Thyroid gland (tissue), 4 donors: ENCODE measurements around the gene GCSAML. TPM values are rescaled to one million over a fixed set of nuclear protein-coding genes. Genes with fewer than 3 reads are reported as not detected.

ENCODE experiments used
- DNase-seq, 2 donors: peaks; one replicate each; pipeline ENCODE4 v3.0.0-alpha.2; 2019
- H3K27ac ChIP-seq, 3 donors: fragments of 200-600 bp; sonication (generic); 1 replicate in 2 of 3; 2 replicates in 1 of 3; pipeline ENCODE4 v1.5.1; 2016 to 2019; ENCODE audit warnings: mild to moderate bottlenecking in 1 of 3, moderate library complexity in 1 of 3
- H3K27me3 ChIP-seq: fragments of 200-600 bp; sonication (generic); one replicate; pipeline ENCODE4 v1.5.1; 2019
- H3K36me3 ChIP-seq, 2 donors: fragments of 200-600 bp; sonication (generic); one replicate each; pipeline ENCODE4 v1.5.1; 2016 to 2019
- H3K4me1 ChIP-seq, 2 donors: fragments of 200-600 bp; sonication (generic); one replicate each; pipeline ENCODE4 v1.5.1; 2017 to 2019
- H3K4me3 ChIP-seq, 3 donors: fragments of 200-600 bp; sonication (generic); replicated peaks in 1 of 3; 1 replicate in 2 of 3; 2 replicates in 1 of 3; pipeline ENCODE4 v1.5.1; 2016; ENCODE audit warnings: mild to moderate bottlenecking in 1 of 3
- H3K9me3 ChIP-seq: fragments of 200-600 bp; sonication (generic); one replicate; pipeline ENCODE4 v1.5.1; 2017
- CTCF ChIP-seq, 6 experiments: fragments of 200-600 bp in 3 of 6; fragments of 450-650 bp in 3 of 6; sonication (generic) in 3 of 6; IDR thresholded peaks; one replicate each; pipeline ENCODE4 v1.5.1; 2016 to 2019; ENCODE audit warnings: antibody characterized with exemption in 6 of 6, mild to moderate bottlenecking in 2 of 6, inconsistent platforms in 1 of 6, moderate library complexity in 1 of 6
- POLR2A ChIP-seq, 2 donors: fragments of 450-650 bp; IDR thresholded peaks; one replicate each; pipeline ENCODE4 v1.6.1; 2017; ENCODE audit warnings: antibody characterized with exemption in 2 of 2, mild to moderate bottlenecking in 2 of 2, moderate library complexity in 1 of 2
- WGBS, 2 donors: methylation state at CpG; one replicate each; pipeline ENCODE4 v1.1.5; 2017; 5-methylcytosine and 5-hydroxymethylcytosine counted together
- intact Hi-C: fragments of 100-400 bp; cut with DNase I; formaldehyde crosslinking; loops from one replicate; pipeline ENCODE4 v1.15.1; 2023
- total RNA-seq, 4 donors: library from RNA; depleted of rRNA; stranded (reverse); fragments of >200 nt; gene quantifications; one replicate each; pipeline ENCODE4 v1.2.3, GENCODE V29; 2016

Gene GCSAML
- total RNA-seq, 4 donors from 2014 or later: 0.13 TPM; not detected in 3

GRCh38 chr1:247548092-247548491 lies 842 bp upstream of the GCSAML start:
- Histone ChIP-seq H3K9me3 (no peaks in the 10 kb centered on the region), H3K27ac (no peak overlapping the region), H3K4me1 (no peaks in the 10 kb centered on the region), H3K27me3 (no peaks in the 10 kb centered on the region), H3K36me3 (no peaks in the 10 kb centered on the region), H3K4me3 (no peak overlapping the region)
- 77 to 81% methylated on average over 5 of the region's 5 CpGs for WGBS, 2 donors
- no peak for DNase-seq
- intact Hi-C loops: no loop called here
- no peak for TF ChIP-seq CTCF (IDR thresholded peaks at IDR 0.05)
- TF ChIP-seq POLR2A (IDR thresholded peaks at IDR 0.05): no peak

DNA sequence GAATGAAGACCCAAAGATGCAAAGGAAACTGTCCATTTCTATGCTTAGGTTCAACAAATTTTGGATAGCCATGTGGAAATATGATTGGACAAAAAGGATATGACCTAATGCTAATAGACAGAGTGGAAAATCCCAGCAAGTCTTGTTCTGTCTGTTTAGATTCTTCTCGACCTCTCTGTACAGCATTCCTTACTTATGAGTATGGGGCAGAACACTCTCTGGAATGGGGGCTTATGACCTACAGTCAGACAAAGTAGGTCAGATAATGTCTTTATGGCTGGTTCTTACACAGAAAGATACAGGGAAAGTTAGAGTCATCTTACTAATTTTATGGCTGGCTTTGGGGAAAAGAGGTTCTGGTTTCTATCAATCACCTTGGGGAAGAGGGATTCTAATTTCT lies 2.8 kb downstream of the GCSAML start:
- TF ChIP-seq POLR2A (IDR thresholded peaks at IDR 0.05) (no peak), CTCF (IDR thresholded peaks at IDR 0.05) (no peak)
- H3K4me3 ChIP-seq: no peak overlapping the region
- WGBS, 2 donors: 51 to 69% methylated on average over 1 of the region's 1 CpG
- no peaks in the 10 kb centered on the region for H3K36me3 ChIP-seq
- intact Hi-C loops: no loop called here
- no peaks in the 10 kb centered on the region for H3K27me3 ChIP-seq
- DNase-seq: no peak
- no peak overlapping the region for H3K27ac ChIP-seq
- no peaks in the 10 kb centered on the region for H3K9me3 ChIP-seq
- H3K4me1 ChIP-seq: no peaks in the 10 kb centered on the region

DNA sequence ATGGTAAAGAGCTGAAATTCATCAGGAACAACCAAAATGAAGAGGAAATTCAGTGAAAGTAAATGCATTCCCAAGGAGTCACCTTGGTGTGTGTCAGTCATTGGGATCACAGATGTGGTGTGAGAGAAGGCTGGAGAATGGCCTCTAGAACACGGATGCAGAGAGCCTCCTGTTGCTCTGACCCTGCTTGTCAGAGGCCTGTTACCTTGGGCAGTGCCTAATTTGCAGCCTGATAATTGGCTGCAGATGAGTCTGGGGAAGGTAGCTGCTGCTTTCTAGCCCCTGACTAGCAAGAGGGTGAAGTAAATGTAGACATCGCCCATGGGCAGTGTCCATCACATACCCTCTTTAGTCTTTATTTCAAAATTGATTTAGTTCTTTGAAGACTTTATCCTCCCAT lies 3.3 kb downstream of the GCSAML start:
- Histone ChIP-seq H3K9me3 (no peaks in the 10 kb centered on the region), H3K4me3 (no peak overlapping the region), H3K36me3 (no peaks in the 10 kb centered on the region), H3K27ac (no peak overlapping the region), H3K27me3 (no peaks in the 10 kb centered on the region), H3K4me1 (no peaks in the 10 kb centered on the region)
- TF ChIP-seq POLR2A (IDR thresholded peaks at IDR 0.05) (no peak), CTCF (IDR thresholded peaks at IDR 0.05) (no peak)
- DNase-seq: no peak
- intact Hi-C loops: no loop called here
- 74 to 85% methylated on average over 2 of the region's 2 CpGs for WGBS, 2 donors

DNA sequence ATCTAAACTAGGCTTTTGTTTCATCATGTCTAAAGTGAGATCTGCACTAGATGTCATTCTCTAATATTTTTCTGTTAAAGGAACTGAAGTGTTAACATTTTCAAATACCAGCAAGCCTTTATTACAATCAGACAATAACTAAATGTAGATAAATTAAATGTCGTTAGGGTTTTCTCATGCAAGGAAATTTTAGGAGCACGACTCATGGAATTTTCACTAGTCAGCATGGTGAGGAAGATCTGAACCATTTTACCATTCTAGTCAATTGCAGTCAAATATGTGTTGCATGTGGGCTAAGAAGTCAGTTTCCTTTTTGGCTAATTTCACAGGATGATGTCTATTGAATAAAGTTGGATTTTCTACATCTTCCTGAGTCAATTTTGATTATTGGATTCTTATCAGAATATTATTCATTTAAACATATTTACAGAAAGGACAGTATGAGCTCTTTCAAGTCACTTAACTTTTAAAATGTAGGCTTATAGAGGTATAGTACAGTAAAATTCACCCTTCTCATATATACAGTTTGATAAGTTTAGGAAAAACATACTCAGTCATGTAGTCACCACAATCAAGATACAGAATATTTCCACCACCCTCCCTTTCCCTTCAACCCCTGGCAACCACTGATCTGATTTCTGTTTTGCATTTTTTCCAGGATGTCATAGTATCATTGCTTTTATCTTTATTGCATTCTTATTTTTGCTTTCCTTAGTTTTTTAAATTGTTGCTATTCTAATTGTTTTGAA lies 9.2 kb downstream of the GCSAML start:
- no peak overlapping the region for H3K27ac ChIP-seq
- H3K4me3 ChIP-seq: no peak overlapping the region
- 89 to 90% methylated on average over 2 of the region's 2 CpGs for WGBS, 2 donors
- DNase-seq: no peak
- intact Hi-C loops: no loop called here
- no peaks in the 10 kb centered on the region for H3K27me3 ChIP-seq
- TF ChIP-seq CTCF (IDR thresholded peaks at IDR 0.05): no peak
- no peak for TF ChIP-seq POLR2A (IDR thresholded peaks at IDR 0.05)
- H3K4me1 ChIP-seq: no peaks in the 10 kb centered on the region
- no peaks in the 10 kb centered on the region for H3K36me3 ChIP-seq
- no peaks in the 10 kb centered on the region for H3K9me3 ChIP-seq

DNA sequence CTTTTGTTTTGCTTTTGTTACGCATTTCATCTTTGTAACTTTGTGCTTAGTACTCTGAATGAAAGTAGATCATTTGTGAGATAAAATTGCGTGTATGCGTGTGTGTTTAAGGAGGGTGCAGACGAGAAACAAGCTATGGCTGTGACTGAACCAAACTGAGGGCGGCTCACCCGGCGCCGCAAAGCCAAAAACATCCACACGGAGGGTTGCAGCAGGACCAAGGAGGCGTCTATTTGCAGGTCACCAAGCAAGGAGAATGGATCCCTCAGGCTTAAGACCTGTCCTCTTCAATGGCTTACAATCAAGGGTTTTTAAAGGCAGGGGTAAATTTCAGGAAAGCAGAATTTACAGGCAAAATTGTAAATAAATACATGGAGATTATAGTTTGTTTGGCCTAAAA lies 12.8 kb downstream of the GCSAML start:
- TF ChIP-seq CTCF (IDR thresholded peaks at IDR 0.05) (no peak), POLR2A (IDR thresholded peaks at IDR 0.05) (no peak)
- H3K4me1 ChIP-seq: no peaks in the 10 kb centered on the region
- H3K36me3 ChIP-seq: no peaks in the 10 kb centered on the region
- intact Hi-C loops: no loop called here
- 74 to 75% methylated on average over 10 of the region's 10 CpGs for WGBS, 2 donors
- no peaks in the 10 kb centered on the region for H3K9me3 ChIP-seq
- no peaks in the 10 kb centered on the region for H3K27me3 ChIP-seq
- no peak overlapping the region for H3K4me3 ChIP-seq
- no peak for DNase-seq
- H3K27ac ChIP-seq: no peak overlapping the region
